Fibroblast of upper back skin (primary cell): ENCODE data around the gene CETN1.

Experiments
- DNase-seq: peaks from one replicate; pipeline ENCODE4 v3.0.0-alpha.2; 2013

The CETN1 gene

GRCh38 chr18:627231-627630, 47.1 kb downstream of the CETN1 start:
- no peak for DNase-seq

GRCh38 chr18:629269-630150, 49.3 kb downstream of the CETN1 start:
- no peak for DNase-seq

GRCh38 chr18:631560-631959, 51.4 kb downstream of the CETN1 start:
- no peak for DNase-seq
